ENCODE data around the gene ATP8B4. TPM values are rescaled to one million over a fixed set of nuclear protein-coding genes. Genes with fewer than 3 reads are reported as not detected.
"Not testable (repeated sequence)": the region's sequence is repeated elsewhere in the genome, so short reads cannot be mapped to it uniquely, and the experiment has no call there.

Gene ATP8B4
- total RNA-seq, 1 donor, result 90.2 TPM

GRCh38 chr15:49979705-49980382, 139.2 kb downstream of the ATP8B4 start:
- no peak overlapping the region for H3K4me3 ChIP-seq (ENCODE audit: low read depth, low read length)
- DNase-seq (ENCODE audit: low read depth), result no peak
- TF ChIP-seq CTCF (IDR thresholded peaks at IDR 0.05; ENCODE audit: insufficient read depth, low read depth, low read length), result no peak

GRCh38 chr15:49978121-49978520, 140.9 kb downstream of the ATP8B4 start:
- no peak for DNase-seq (ENCODE audit: low read depth)
- no peak overlapping the region for H3K4me3 ChIP-seq (ENCODE audit: low read depth, low read length)
- TF ChIP-seq CTCF (IDR thresholded peaks at IDR 0.05; ENCODE audit: insufficient read depth, low read depth, low read length), result no peak

- no peak for DNase-seq (ENCODE audit: low read depth)
- TF ChIP-seq CTCF (IDR thresholded peaks at IDR 0.05; ENCODE audit: insufficient read depth, low read depth, low read length), result no peak
- H3K4me3 ChIP-seq (ENCODE audit: low read depth, low read length), result no peak overlapping the region
These were observed 141.7 kb downstream of the ATP8B4 start for GRCh38 chr15:49977306-49977705.

- DNase-seq (ENCODE audit: low read depth), result no peak
- H3K4me3 ChIP-seq (ENCODE audit: low read depth, low read length), result no peak overlapping the region
- no peak for TF ChIP-seq CTCF (IDR thresholded peaks at IDR 0.05; ENCODE audit: insufficient read depth, low read depth, low read length)
These were observed 154.5 kb downstream of the ATP8B4 start for GRCh38 chr15:49964551-49964950.

GRCh38 chr15:49964061-49964460, 155.0 kb downstream of the ATP8B4 start:
- no peak overlapping the region for H3K4me3 ChIP-seq (ENCODE audit: low read depth, low read length)
- no peak for TF ChIP-seq CTCF (IDR thresholded peaks at IDR 0.05; ENCODE audit: insufficient read depth, low read depth, low read length)
- no peak for DNase-seq (ENCODE audit: low read depth)

- not testable (repeated sequence) for H3K4me3 ChIP-seq (ENCODE audit: low read depth, low read length); DNase-seq (ENCODE audit: low read depth)
These were observed 155.8 kb downstream of the ATP8B4 start for GRCh38 chr15:49963033-49963772.

GRCh38 chr15:49962044-49962602, 156.9 kb downstream of the ATP8B4 start:
- H3K4me3 ChIP-seq (ENCODE audit: low read depth, low read length), result no peak overlapping the region
- TF ChIP-seq CTCF (IDR thresholded peaks at IDR 0.05; ENCODE audit: insufficient read depth, low read depth, low read length), result no peak
- DNase-seq (ENCODE audit: low read depth), result peak; percentile 74
